ENCODE measurements around the gene FBXO15.

The FBXO15 gene

GRCh38 chr18:74152857-74153256, 5.2 kb upstream of the FBXO15 start:
- no peak for DNase-seq

DNA sequence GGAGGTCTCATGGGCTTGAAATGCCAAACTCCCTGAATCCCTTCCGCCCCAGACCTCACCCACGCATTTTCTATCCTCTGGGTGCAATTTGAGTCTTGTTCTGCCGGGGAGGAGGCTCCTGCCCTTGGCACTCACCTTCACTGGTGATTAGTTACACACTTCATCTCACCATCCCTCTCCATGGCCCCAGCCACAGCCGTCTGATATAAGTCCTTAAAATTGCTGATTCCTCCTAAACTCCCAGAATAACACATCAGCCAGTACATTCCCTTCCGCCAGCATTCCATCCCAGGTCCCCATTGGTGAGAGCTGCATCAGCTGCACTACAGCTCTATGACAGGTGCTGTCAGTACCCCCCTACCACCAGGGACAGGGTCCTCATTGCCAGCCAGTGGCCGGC, 4.6 kb upstream of the FBXO15 start:
- DNase-seq, result no peak

GRCh38 chr18:74149878-74150277, 2.2 kb upstream of the FBXO15 start:
- DNase-seq, result no peak

GRCh38 chr18:74148543-74149070, 973 bp upstream of the FBXO15 start:
- no peak for DNase-seq

GRCh38 chr18:74147491-74147778, 199 bp downstream of the FBXO15 start:
- DNase-seq, result no peak

- DNase-seq, result no peak
Measured at GRCh38 chr18:74146756-74147155, 878 bp downstream of the FBXO15 start.

DNA sequence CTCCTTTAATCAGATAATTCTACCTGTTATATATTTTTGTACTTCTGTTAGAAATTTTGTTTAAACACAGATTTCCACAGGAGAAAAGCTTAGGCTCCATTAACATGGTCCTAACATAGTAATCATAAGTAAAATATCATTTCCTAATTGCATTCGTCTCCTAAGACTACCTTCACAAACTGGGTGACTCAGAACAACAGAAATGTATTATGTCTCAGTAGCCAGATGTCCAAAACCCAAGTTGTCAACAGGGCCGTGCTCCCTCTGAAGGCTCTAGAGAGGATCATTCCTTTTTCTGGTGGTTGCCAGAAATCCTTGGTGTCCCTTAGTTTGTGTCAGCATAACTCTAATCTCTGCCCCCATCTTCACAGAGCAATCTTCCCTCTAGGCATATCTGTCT, 5.4 kb downstream of the FBXO15 start:
- DNase-seq, result no peak

DNA sequence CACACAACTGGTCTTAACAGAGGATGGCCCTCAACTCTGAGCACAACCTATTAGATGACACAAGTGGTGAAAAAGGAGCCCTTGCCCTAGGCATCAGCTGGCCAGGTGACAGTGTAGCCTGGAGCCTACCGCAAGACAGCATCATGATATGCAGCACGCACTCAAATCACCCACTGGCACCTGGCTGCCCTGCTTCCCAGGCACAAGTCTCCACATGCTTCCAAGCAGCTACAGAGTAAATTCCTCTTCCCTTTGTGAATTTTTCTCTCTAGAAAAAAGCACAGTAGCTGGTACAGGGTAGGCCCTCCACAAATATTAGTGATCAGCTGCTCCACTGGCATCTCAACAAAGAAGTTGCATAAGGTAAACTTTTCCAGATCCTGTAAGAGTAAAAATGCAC, 6.0 kb downstream of the FBXO15 start:
- no peak for DNase-seq

GRCh38 chr18:74140582-74140981, 7.1 kb downstream of the FBXO15 start:
- DNase-seq, result no peak

DNA sequence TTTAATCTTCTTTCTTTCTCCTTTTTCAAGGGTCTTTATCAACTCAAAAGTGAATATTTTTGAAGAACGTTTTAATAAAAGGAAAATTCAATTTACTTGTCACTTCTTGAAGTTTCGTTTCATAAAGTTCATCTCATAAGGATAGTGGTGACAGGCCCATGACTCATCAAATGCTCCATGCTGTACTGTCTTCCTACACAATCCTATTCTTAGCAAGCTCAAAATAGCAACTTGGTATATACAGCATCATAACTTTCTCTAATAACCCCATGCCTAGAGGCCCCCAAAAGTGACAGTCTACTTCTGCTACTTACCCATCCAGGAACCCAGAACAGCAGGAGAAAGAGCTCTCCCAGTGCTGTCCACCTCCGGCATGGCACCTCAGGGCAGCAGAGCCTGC, 7.7 kb downstream of the FBXO15 start:
- DNase-seq, result no peak

DNA sequence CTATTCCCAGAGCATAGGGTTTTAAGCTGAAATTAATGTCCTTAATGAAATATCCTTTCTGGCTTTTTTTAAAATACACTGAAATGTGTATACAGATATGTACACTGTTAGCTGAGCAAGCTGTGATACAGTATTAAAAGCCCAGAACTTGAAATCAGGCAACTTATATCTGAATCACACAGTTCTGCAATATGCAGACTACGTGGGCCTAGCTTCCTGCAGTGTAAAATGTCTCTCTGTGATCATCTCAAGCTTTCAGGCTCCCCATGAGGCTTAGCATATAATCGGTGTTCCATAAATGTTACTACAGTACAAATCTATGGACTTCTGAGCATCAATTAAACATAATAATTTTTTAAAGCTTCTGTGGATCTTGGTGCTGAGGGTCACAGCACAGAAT, 8.2 kb downstream of the FBXO15 start:
- DNase-seq, result no peak

DNA sequence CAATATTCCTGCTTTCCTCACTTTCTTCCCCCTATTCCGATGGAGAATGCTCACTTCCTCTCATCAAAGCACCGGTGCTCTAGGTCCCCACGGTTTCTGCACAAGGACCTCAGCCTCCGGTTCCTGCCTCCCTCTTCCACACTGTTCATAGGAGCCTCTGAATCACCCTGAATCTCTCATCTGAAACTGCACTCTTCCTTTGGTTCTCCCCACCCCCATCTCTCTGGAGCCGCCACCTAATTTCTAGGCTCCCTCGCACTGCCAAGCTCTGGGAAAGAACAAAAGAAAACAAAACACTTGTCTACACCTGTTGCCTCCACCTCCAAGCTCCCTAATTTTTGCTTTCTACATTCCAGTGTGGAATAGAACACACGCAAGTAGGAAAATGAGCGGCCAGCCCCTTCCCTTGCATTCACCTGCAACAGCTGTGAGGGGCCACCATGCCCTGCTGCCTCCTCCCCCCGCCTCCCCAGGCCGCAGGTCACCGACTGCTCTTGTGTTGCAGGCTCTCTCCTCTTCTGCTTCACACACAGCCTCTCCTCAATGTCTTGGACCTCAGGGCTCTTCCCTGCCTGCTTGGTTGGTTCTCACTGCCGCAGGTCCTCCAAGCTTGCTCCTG, 9.6 kb downstream of the FBXO15 start:
- DNase-seq, result no peak

DNA sequence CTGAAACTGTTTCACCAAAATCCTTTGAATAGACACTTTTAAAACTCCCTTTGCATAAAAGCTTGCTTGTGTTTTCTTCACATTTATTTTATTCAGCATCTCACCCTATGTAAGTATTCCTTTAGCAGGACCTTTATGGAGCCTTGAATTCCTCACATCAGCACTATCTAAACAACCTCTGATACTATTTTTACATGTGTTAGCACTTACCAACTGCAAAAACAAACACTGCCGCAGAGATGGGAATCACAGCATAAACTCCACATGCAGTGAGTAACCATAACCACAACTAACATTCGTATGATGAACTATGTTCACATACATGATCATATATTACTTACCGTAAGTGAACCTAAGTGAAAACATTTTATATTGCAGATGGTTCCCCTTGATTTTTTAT, 15.4 kb downstream of the FBXO15 start:
- no peak for DNase-seq

DNA sequence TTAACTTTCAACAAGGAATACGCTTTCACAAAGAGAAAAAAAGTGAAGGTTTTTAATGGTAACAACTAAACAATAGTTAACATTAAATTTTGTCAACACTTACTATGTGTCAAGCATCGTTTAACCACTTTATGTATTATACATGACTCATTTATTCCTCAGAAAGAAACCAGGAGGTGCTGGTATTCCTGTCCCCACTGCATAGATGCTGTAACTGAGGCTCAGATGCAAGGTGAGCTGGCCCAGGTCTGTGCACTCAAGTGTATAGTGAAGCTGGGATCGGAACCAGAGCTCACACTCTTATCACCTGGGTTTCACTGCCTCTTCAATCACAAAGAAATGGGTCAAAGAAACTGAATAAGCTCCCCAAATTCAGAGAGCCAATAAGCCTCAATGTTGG, 16.5 kb downstream of the FBXO15 start:
- no peak for DNase-seq

GRCh38 chr18:74128159-74128558, 19.5 kb downstream of the FBXO15 start:
- no peak for DNase-seq

GRCh38 chr18:74126684-74127655, 20.7 kb downstream of the FBXO15 start:
- no peak for DNase-seq

- no peak for DNase-seq
Measured at GRCh38 chr18:74124642-74125041, 23.0 kb downstream of the FBXO15 start.

GRCh38 chr18:74123200-74123599, 24.4 kb downstream of the FBXO15 start:
- DNase-seq, result no peak

DNA sequence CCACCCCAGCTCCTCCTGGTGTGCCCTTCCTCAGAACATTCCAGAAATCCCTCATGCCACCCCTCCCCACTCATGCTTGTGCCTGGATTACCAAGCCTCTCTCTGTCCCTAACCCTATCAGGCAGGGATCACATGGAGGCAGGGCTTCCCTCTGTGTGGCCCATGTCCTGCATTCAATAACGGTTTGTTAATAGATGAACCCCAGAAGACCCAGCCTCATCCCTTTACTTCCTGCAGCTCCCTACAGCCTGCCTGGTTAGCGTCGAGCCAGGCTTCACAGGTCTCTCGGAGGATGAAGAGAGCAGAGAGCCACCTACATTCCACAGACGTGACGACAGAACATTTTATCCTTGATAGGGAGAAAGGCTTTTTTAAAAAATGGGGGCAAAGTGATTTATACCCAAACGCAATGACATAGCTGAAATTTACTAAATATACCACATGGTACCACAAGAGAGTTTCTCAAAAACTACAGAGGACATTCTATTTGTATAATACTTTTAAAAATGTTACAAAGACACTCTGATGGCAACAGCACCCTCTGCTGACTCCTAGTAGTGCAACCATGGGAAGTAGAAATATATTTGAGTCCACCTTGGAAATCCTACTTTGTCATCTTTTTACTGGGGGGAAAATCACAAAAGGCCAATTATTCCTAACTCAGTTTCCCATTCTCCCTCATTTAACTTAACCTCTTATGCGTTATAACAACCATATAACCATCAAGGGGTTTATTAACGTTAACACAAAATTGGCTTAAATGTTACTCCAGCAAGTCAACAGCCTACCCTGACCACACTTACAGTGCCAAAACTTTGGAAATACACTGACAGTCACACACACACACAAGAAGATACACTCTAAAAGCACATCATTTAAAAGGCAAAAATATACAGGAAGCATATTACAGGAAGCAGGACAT, 30.7 kb downstream of the FBXO15 start:
- DNase-seq, result no peak

DNA sequence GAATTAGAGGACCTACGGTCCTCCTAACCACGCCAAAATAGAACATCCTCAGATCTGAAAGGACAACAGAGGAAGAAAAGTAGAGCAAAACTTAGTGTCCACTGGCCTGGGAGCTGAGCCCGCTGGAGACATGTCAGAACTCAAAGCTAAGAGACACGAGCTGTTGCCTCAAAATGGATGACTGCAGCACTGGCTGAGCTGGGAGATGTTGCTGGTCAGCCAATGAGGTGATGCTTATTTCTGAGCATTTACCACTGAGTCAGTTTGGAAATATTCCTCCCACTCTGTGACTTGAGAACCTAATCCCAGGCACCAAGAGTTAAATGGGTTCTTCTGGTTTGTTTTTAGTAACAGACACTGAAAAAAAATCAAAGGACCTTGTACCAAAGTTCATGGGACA, 32.6 kb downstream of the FBXO15 start:
- no peak for DNase-seq

- no peak for DNase-seq
Measured at GRCh38 chr18:74114116-74114515, 33.5 kb downstream of the FBXO15 start.

- no peak for DNase-seq
Measured at GRCh38 chr18:74113711-74114110, 33.9 kb downstream of the FBXO15 start.

DNA sequence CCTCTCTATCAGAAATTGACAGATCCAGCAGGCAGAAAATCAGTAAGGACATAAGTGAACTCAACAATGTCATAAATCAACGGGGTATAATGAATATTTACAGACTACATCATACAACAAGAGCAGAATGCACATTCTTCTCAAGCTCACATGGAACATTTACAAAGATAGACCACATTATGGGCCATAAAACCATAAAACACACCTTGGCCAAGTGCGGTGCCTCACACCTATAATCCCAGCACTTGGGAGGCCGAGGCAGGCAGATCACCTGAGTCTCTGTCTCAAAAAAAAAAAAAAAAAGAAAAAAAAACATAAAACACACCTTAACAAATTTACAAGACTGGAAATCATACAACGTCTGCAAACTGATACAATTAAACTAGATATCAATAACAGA, 36.7 kb downstream of the FBXO15 start:
- DNase-seq, result no peak
